CD8-positive, alpha-beta memory T cell (primary cell): ENCODE results near the gene TOR2A. TPM values are rescaled to one million over a fixed set of nuclear protein-coding genes. Genes with fewer than 3 reads are reported as not detected.

Experiments used
- CTCF ChIA-PET: fragments of 350-600 bp; sonication (Branson Sonifier 250); formaldehyde crosslinking; loops from one replicate; lab custom pipeline; 2021; ENCODE audit warnings: antibody characterized with exemption; lab: Charles Lee
- POLR2A ChIA-PET: fragments of 350-600 bp; sonication (Branson Sonifier 250); formaldehyde crosslinking; loops from one replicate; lab custom pipeline; 2021; ENCODE audit warnings: antibody characterized with exemption; lab: Charles Lee
- DNase-seq, 5 donors: peaks; one replicate each; pipeline versions ENCODE4 v3.0.0 to v3.0.0-alpha.2; 2020 to 2022; ENCODE audit warnings: mixed read lengths in 1 of 5
- H3K27ac ChIP-seq: one replicate; pipeline ENCODE4 v1.7.0; 2013; ENCODE audit warnings: low read depth, mild to moderate bottlenecking, low read length, moderate library complexity
- H3K27me3 ChIP-seq: 2 replicates; pipeline ENCODE4 v1.7.0; 2013; ENCODE audit warnings: low read length, mild to moderate bottlenecking; ENCODE audit not compliant: insufficient read depth, poor library complexity, severe bottlenecking
- H3K36me3 ChIP-seq: 2 replicates; pipeline ENCODE4 v1.7.0; 2013; ENCODE audit warnings: mild to moderate bottlenecking, low read length, moderate library complexity; ENCODE audit not compliant: insufficient read depth
- H3K4me1 ChIP-seq: 2 replicates; pipeline ENCODE4 v1.7.0; 2013; ENCODE audit warnings: mild to moderate bottlenecking, low read length, moderate library complexity; ENCODE audit not compliant: insufficient read depth
- H3K4me3 ChIP-seq: 2 replicates; pipeline ENCODE4 v1.7.0; 2013; ENCODE audit warnings: mild to moderate bottlenecking, low read length
- H3K9me3 ChIP-seq: 2 replicates; pipeline ENCODE4 v1.7.0; 2013; ENCODE audit warnings: mild to moderate bottlenecking, low read length
- H3K27ac Mint-ChIP-seq, 8 donors: one replicate each; pipeline ENCODE4 v1.8.0; 2020 to 2021; ENCODE audit warnings: mixed read lengths in 8 of 8, mild to moderate bottlenecking in 6 of 8, inconsistent platforms in 3 of 8, moderate library complexity in 3 of 8
- H3K27me3 Mint-ChIP-seq, 2 donors: one replicate each; pipeline ENCODE4 v1.8.0; 2020 to 2021; ENCODE audit warnings: mixed read lengths in 2 of 2, mild to moderate bottlenecking in 1 of 2, moderate library complexity in 1 of 2
- H3K36me3 Mint-ChIP-seq, 3 donors: one replicate each; pipeline ENCODE4 v1.8.0; 2020 to 2021; ENCODE audit warnings: mixed read lengths in 3 of 3, inconsistent platforms in 1 of 3, mild to moderate bottlenecking in 1 of 3
- H3K4me1 Mint-ChIP-seq, 3 donors: one replicate each; pipeline ENCODE4 v1.8.0; 2020 to 2021; ENCODE audit warnings: mixed read lengths in 3 of 3, inconsistent platforms in 1 of 3, mild to moderate bottlenecking in 1 of 3
- H3K4me3 Mint-ChIP-seq, 7 donors: one replicate each; pipeline ENCODE4 v1.8.0; 2020 to 2021; ENCODE audit warnings: mixed read lengths in 7 of 7, mild to moderate bottlenecking in 6 of 7, moderate library complexity in 4 of 7, inconsistent platforms in 2 of 7
- H3K9me3 Mint-ChIP-seq, 5 donors: one replicate each; pipeline ENCODE4 v1.8.0; 2020 to 2022; ENCODE audit warnings: mixed read lengths in 5 of 5, mild to moderate bottlenecking in 3 of 5, moderate library complexity in 2 of 5, inconsistent platforms in 1 of 5
- polyA plus RNA-seq: library from polyadenylated mRNA; unstranded; fragments of 300-500 nt; fragmentation: Illumina TruSeq; gene quantifications from one replicate; pipeline ENCODE4 v1.2.3, GENCODE V29; 2021
- total RNA-seq, 2 experiments: library from RNA; stranded (reverse); gene quantifications; one replicate each; pipeline ENCODE4 v1.2.3, GENCODE V29; 2021

Gene TOR2A
- total and polyA plus RNA-seq, 3 experiments from 2014 or later = 30.7 to 37.0 (median 33.7) TPM

DNA sequence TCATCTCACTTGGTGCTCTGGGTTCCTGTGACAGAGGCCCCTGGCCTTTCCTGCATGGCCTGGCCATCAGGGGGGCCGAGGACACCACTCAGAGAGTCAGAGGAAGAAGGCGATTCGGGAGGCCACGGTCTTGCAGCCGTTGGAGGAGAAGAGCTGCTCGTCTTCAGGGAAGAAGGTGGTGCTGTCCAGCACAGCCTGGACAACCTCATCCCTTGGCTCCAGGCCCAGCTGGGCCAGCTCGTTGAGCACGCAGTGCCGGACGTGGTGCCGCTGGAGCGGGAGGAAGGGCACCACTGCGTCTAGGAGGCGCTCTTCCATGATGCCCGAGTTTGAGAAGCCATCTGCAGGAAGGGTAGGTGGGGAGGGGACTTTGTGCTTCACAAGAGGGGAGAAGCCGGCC, 3.2 kb downstream of the TOR2A start:
- ChIA-PET POLR2A (no interaction called here), CTCF (interaction anchor here (0.9 to 1.5 kb wide), 2 partner anchors 147 to 190 kb away, joined by 3 read pairs; no protein-coding TSS in a partner anchor)
- H3K9me3 Mint-ChIP-seq = no peaks in the 10 kb centered on the region
- peak overlapping the region in 2 of 8 donors; percentile 64 to 71 for H3K27ac Mint-ChIP-seq
- DNase-seq = no peak
- Histone ChIP-seq H3K4me3 (no peak overlapping the region), H3K4me1 (peaks cover 22% of the 10 kb centered on the region), H3K9me3 (no peaks in the 10 kb centered on the region), H3K36me3 (no peaks in the 10 kb centered on the region), H3K27ac (no peak overlapping the region), H3K27me3 (no peaks in the 10 kb centered on the region)
- peaks cover 0 to 22% (median 0%) of the 10 kb centered on the region in 3 donors for H3K36me3 Mint-ChIP-seq
- H3K27me3 Mint-ChIP-seq = no peaks in the 10 kb centered on the region
- H3K4me3 Mint-ChIP-seq = peak overlapping the region in 1 of 7 donors; percentile 48
- peaks cover 14 to 25% (median 23%) of the 10 kb centered on the region in 3 donors for H3K4me1 Mint-ChIP-seq

DNA sequence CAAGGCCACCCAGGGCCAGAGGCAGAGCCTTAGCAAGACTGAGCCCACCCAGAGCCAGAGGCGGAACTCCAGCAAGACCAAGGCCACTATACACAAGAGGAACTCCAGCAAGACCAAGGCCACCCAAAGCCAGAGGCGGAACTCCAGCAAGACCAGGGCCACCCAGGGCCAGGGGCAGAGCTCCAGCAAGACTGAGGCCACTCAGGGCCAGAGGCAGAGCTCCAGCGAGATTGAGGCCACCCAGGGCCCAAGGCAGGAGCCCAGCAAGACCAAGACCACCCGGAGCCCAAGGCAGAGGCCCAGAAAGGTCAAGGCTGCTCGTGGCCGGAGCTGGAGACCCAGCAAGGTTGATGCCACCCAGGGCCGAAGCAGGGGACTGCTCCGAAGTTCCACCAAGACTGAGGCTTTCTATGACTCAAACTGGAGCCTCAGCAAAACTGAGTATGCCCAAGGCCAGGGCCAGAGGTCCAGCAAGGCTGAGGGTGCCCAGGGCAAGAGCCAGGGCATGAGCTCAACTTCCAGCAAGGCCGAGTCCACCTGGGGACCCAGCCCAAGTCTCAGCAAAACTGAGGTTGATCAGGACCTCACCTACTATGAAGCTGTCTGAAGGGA, 4.2 kb downstream of the TOR2A start:
- H3K4me3 Mint-ChIP-seq = no peak overlapping the region
- H3K4me1 Mint-ChIP-seq = peaks cover 14 to 23% (median 19%) of the 10 kb centered on the region in 3 donors
- H3K27ac ChIP-seq = no peak overlapping the region
- no peak for DNase-seq
- ChIA-PET CTCF (interaction anchor here (0.6 to 1.5 kb wide), 3 partner anchors 139 to 191 kb away, joined by 3 read pairs; no protein-coding TSS in a partner anchor), POLR2A (interaction anchor here (0.9 kb wide), 1 partner anchor 10 kb away, joined by 3 read pairs; no protein-coding TSS in a partner anchor)
- peaks cover 22% of the 10 kb centered on the region for H3K4me1 ChIP-seq
- H3K36me3 ChIP-seq = no peaks in the 10 kb centered on the region
- peaks cover 0 to 22% (median under 1%) of the 10 kb centered on the region in 3 donors for H3K36me3 Mint-ChIP-seq
- peak overlapping the region in 2 of 8 donors; percentile 47 to 50 for H3K27ac Mint-ChIP-seq
- no peaks in the 10 kb centered on the region for H3K27me3 Mint-ChIP-seq
- H3K9me3 Mint-ChIP-seq = no peaks in the 10 kb centered on the region
- no peak overlapping the region for H3K4me3 ChIP-seq
- H3K27me3 ChIP-seq = no peaks in the 10 kb centered on the region
- H3K9me3 ChIP-seq = no peaks in the 10 kb centered on the region

DNA sequence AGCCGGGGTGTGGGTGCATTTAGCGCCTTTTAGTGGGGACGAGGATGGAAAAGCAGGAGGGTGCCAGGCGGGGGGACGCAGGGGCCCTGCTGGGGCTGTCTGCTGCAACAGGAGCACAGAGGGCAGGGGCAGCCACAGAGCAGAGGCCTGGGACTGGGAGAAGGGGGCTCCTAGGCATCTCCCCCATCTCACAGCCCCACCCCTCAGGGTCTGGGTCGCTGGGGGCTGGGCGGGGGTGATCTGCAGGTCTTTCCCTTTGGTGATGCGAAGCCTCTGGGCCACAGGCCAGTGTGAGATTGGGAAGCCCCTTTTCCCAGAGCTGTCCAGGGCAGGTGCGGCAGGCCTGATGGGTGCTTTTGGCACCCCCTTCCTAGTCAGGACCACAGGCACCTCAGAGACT, 4.8 kb downstream of the TOR2A start:
- H3K27me3 ChIP-seq = no peaks in the 10 kb centered on the region
- Mint-ChIP-seq H3K27ac (no peak overlapping the region), H3K4me3 (no peak overlapping the region), H3K4me1 (peaks cover 10 to 16% (median 13%) of the 10 kb centered on the region in 3 donors), H3K27me3 (no peaks in the 10 kb centered on the region), H3K9me3 (no peaks in the 10 kb centered on the region), H3K36me3 (peaks cover 0 to 22% (median 2%) of the 10 kb centered on the region in 3 donors)
- no peak overlapping the region for H3K27ac ChIP-seq
- POLR2A ChIA-PET = no interaction called here
- CTCF ChIA-PET = no interaction called here
- no peaks in the 10 kb centered on the region for H3K36me3 ChIP-seq
- no peak overlapping the region for H3K4me3 ChIP-seq
- H3K4me1 ChIP-seq = peaks cover 15% of the 10 kb centered on the region
- no peak for DNase-seq
- no peaks in the 10 kb centered on the region for H3K9me3 ChIP-seq

DNA sequence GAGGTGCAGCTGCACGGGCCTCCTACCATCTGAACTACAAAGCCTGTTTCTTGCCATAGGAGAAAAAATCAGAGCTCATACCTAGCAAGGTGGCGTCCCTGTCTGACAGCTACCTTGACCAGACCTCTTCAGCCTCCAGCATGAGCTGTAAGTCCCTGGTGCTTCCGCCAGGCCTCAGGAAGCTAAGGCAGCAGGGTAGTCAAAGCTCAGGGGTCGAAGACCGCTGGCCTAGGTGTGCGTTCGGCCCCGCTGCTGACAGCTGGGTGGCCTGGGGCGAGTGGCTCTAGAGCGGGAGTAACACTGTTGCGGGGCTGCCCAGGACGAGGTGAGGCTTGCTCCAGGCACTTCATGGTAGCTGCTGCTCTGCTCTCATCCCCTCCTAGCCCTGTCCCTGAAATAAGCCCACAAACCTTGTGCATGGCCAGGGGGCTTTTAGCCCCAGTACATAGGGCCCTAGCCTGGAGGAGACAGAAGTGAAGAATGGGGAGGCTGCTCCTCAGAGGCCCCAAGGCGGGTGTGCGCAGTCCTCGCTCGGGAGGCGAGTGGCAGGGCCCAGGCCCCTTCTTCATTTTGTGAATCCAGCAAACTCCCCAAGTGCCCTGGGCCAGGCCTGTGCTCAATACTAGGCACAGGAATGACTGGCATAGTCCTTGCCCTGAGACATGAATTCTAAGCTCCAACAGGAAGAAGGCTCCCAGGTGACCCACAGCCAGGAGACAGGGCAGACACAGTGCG, 5.4 kb downstream of the TOR2A start:
- no peaks in the 10 kb centered on the region for H3K36me3 ChIP-seq
- ChIA-PET POLR2A (no interaction called here), CTCF (interaction anchor here (1.1 to 1.5 kb wide), 6 partner anchors 10 to 192 kb away, joined by 3 to 6 read pairs (median 3); no protein-coding TSS in a partner anchor)
- peaks cover 0 to 21% (median 2%) of the 10 kb centered on the region in 3 donors for H3K36me3 Mint-ChIP-seq
- H3K4me1 Mint-ChIP-seq = peaks cover 9 to 15% (median 11%) of the 10 kb centered on the region in 3 donors
- no peak overlapping the region for H3K4me3 ChIP-seq
- H3K9me3 ChIP-seq = no peaks in the 10 kb centered on the region
- DNase-seq = no peak
- H3K27ac Mint-ChIP-seq = peak overlapping the region in 3 of 8 donors; percentile 23 to 97 (median 29)
- H3K4me3 Mint-ChIP-seq = no peak overlapping the region
- H3K27me3 Mint-ChIP-seq = no peaks in the 10 kb centered on the region
- no peaks in the 10 kb centered on the region for H3K27me3 ChIP-seq
- H3K4me1 ChIP-seq = peaks cover 14% of the 10 kb centered on the region
- H3K9me3 Mint-ChIP-seq = no peaks in the 10 kb centered on the region
- no peak overlapping the region for H3K27ac ChIP-seq

DNA sequence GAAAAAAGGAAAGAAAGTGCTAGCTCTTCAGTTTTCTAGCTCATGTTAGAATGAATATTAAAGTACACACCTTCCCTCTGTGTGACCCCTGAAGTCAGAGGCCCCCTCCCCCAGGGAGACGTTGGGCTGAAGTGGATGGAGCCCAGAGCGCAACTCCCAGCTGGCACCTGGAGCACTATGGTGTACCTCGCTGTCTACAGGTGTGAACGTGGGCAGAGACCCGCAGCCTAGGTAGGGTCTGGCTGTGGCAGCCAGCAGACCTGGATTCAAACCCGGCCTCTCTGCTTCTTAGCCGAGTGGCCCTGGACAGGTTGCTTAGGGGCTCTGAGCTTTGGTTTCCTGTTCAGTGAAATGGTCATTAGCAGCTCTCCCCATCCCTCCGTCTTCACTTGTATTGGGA, 6.3 kb downstream of the TOR2A start:
- CTCF ChIA-PET = interaction anchor here (1.1 to 1.5 kb wide), 6 partner anchors 9 to 193 kb away, joined by 3 to 6 read pairs (median 3); no protein-coding TSS in a partner anchor
- Histone ChIP-seq H3K36me3 (no peaks in the 10 kb centered on the region), H3K9me3 (no peaks in the 10 kb centered on the region), H3K4me1 (peaks cover 5% of the 10 kb centered on the region), H3K4me3 (no peak overlapping the region), H3K27me3 (no peaks in the 10 kb centered on the region), H3K27ac (no peak overlapping the region)
- Mint-ChIP-seq H3K27me3 (no peaks in the 10 kb centered on the region), H3K4me1 (peaks cover 4 to 7% (median 4%) of the 10 kb centered on the region in 3 donors), H3K27ac (peak overlapping the region in 2 of 8 donors; percentile 43 to 97), H3K4me3 (no peak overlapping the region), H3K36me3 (peaks cover 0 to 23% (median 2%) of the 10 kb centered on the region in 3 donors), H3K9me3 (no peaks in the 10 kb centered on the region)
- no peak for DNase-seq
- POLR2A ChIA-PET = interaction anchor here (0.7 kb wide), 1 partner anchor 29 kb away, joined by 3 read pairs; no protein-coding TSS in a partner anchor

DNA sequence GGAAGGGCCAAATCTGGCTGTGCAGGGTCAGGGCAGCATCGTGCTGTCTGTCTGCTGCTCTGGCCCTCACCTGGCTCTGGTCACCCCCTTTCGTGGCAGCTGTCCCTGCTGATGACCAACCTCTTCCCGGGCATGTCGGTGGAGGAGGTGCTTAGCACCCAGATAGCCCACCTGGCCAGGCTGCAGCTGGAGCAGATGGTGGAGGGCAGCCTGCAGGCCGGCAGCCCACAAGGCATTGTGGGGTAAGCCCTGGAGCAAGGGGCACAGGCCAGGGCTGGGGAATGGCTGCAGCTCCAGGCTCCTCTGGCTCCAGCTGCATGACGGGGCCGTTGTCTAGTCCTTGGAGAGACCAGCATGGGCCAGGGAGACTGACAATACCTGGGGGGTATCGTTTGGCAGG, 8.2 kb downstream of the TOR2A start:
- Histone ChIP-seq H3K4me3 (no peak overlapping the region), H3K27ac (no peak overlapping the region), H3K27me3 (no peaks in the 10 kb centered on the region), H3K4me1 (peaks cover 5% of the 10 kb centered on the region), H3K9me3 (no peaks in the 10 kb centered on the region), H3K36me3 (no peaks in the 10 kb centered on the region)
- Mint-ChIP-seq H3K9me3 (no peaks in the 10 kb centered on the region), H3K4me1 (peaks cover 3 to 8% (median 4%) of the 10 kb centered on the region in 3 donors), H3K27ac (peak overlapping the region in 1 of 8 donors; percentile 19), H3K27me3 (no peaks in the 10 kb centered on the region), H3K36me3 (peaks cover 0 to 17% (median 2%) of the 10 kb centered on the region in 3 donors), H3K4me3 (no peak overlapping the region)
- ChIA-PET POLR2A (interaction anchor here (0.6 kb wide), 1 partner anchor 162 kb away, joined by 5 read pairs; no protein-coding TSS in a partner anchor), CTCF (interaction anchor here (1.1 kb wide), 1 partner anchor 195 kb away, joined by 3 read pairs; no protein-coding TSS in a partner anchor)
- no peak for DNase-seq

DNA sequence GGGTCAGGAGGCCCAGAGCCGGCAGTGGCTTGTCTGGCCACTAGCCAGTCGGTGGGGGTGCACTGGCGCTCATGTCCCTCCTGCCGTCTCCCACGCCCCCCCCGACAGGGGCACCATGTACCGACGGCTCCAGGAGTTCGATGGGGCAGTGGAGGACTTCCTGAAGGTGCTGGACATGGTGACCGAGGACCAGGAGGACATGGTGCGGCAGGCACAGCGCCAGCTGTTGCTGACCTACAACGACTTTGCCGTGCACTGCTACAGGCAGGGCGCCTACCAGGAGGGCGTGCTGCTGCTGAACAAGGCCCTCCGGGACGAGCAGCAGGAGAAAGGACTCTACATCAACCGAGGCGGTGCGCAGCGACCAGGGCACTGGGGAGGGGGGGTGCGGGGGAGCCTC, 11.1 kb downstream of the TOR2A start:
- Histone ChIP-seq H3K4me1 (peaks cover 27% of the 10 kb centered on the region), H3K36me3 (no peaks in the 10 kb centered on the region), H3K27ac (no peak overlapping the region), H3K4me3 (no peak overlapping the region), H3K27me3 (no peaks in the 10 kb centered on the region), H3K9me3 (no peaks in the 10 kb centered on the region)
- Mint-ChIP-seq H3K9me3 (no peaks in the 10 kb centered on the region), H3K36me3 (peaks cover 0 to 7% (median 2%) of the 10 kb centered on the region in 3 donors), H3K4me1 (peaks cover 25 to 37% (median 27%) of the 10 kb centered on the region in 3 donors), H3K27me3 (no peaks in the 10 kb centered on the region), H3K4me3 (no peak overlapping the region), H3K27ac (no peak overlapping the region)
- DNase-seq = no peak
- ChIA-PET CTCF (no interaction called here), POLR2A (no interaction called here)
